ENCODE measurements around the gene HACE1.
A peak's percentile ranks its signal among the peaks of the same experiment; 100 is the strongest.

The HACE1 gene

GRCh38 chr6:104728448-104728847, 131.3 kb downstream of the HACE1 start:
- no peak for DNase-seq

DNA sequence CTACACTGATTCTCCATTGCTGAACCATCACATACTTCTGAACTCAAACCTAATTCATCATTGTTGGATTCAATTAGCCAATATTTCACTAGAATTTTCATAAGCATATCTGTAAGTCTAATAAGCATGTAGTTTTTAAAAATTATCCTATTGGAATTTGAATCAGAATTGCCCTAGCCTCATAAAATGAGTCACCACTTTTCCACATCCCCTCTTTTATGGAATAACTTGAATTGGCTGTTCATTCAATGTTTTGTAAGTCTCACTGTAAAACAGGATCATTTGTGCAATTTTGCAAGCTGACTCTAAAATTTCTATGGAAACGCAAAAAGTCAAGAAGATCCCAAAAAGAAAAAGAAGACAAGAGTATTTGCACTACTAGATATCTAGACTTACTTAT, 141.0 kb downstream of the HACE1 start:
- DNase-seq = no peak

DNA sequence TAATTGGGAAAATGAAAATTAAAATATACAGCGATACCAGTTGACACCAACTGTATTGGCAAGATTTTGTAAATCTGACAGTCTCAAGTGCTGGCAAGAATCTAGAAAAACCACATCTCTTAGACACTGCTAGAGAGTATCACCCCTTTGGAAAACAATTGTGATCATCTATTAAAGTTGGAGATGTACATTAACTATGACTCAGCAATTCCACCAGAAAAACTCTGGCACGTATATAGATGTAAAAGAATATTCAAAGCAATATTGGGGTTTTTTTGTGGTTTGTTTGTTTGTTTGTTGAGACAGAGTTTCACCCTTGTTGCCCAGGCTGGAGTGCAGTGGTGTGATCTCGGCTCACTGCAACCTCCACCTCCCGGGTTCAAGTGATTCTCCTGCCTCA, 142.9 kb downstream of the HACE1 start:
- DNase-seq = no peak

DNA sequence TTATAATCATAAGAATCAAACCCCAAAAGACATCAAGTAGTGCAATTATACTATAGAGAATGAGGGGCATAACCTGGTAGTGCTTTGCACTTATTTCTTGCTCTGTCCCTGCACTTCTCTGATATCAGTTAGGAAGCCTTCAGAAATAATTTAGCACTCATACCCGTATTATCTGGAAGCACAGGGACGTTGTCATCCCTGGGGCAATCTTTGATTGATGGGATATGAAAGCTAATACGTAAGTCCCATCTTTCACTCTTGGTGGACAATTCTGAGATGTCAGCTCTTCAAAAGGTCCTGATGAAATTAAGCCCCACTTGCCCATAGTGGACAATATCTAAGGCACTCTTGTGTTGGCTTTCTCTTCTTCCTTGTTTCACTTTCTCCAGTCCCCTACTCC, 144.9 kb downstream of the HACE1 start:
- DNase-seq = no peak

DNA sequence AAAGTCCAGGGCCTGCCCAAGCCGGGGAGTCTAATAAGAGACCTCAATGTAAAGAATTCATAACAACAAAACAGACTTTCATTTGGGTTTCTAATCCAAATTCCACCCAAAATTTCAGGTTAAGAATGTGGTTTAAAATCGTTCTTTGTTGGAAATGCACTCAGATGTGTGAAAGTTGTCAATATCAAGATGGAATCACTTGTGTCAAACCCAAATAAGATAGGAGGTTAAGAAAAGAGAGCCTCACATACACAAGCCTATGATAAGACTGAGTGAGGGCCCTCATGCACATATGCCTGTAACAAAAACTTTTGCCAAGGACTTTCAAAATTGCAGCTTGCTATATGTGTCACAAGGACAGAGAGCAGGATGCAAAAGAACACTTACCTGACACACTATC, 145.7 kb downstream of the HACE1 start:
- DNase-seq = no peak

DNA sequence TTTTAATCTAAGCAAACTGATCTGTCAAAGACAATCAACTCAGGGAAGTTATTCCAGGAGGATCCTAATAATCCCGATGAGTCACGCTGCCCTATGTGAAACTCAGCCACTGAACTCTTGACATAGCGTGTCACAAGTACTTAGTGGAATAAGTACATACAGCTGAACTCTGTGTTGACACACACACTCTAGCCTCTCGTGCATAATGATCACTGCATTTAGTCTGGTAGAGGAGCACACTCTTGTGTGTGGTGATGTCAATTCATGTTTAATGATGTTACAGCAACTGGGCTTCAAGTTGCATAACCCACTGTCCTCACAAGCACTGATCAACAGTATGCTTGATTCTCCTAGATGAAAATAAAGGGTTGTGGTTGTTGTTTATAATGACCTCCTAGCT, 148.3 kb downstream of the HACE1 start:
- DNase-seq = no peak

GRCh38 chr6:104710543-104711335, 149.0 kb downstream of the HACE1 start:
- DNase-seq = no peak

DNA sequence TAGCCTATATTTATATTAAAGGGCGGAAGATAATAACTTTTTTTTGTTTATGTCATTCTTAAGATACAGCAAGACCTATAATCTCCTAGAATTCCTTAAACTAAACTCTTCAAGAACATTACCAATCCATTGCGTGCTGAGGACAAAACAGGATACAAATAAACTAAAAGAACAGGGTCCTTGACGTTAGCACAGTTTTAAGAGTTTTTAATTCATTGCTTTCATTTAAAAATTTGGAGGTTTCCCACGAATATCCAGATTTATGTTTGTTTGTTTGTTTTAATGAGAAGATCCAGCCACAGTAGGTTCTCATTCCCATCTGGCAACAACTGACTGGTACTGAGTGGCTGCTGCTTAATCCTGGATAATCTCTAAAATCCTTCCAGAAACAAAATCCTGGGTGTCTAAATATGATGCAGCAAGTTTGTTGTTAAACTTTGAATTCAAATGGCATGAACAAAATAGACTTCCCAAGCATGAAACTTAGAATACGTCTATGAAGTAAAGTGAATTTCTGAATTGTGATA, 153.7 kb downstream of the HACE1 start:
- no peak for DNase-seq

GRCh38 chr6:104705095-104705707, 154.5 kb downstream of the HACE1 start:
- DNase-seq = peak; percentile 63

GRCh38 chr6:104704191-104704590, 155.5 kb downstream of the HACE1 start:
- no peak for DNase-seq

- DNase-seq = no peak
Measured at GRCh38 chr6:104702126-104702841, 157.4 kb downstream of the HACE1 start.

GRCh38 chr6:104700371-104701185, 159.1 kb downstream of the HACE1 start:
- DNase-seq = no peak

DNA sequence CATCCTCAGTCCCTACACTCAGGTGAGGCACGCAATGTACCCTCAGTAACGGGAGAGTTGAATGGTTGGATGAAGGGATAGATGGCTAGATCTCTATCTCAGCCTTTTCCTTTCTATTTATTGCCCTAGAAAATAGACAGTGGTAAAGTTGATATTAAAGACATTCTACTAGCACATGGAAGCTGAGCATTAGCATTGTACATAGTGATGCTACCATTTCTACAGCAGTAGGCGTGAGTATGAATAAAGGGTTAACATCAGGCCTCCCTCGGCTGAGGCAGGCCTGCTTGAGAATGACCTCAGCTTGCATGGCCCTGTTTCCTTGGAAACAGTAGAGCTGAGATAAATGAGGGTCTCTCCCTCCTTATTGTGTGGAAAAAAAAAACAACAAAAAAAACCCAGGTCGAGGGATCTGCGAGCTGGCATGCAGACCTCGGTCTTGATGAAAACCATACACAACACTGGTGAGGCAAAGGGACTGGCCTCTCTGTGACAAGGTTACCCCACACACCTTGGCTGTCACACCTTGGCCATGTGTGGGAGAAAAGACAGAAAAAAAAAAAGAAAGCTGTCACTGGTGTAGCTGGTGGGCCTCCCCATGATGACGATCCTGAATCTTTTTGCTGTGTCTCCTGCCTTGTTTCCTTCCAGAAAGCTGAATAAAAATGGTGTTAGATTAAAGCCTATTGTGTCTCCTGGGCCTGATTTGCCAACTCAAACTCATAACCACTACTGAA, 160.0 kb downstream of the HACE1 start:
- DNase-seq = no peak

- DNase-seq = no peak
Measured at GRCh38 chr6:104698979-104699378, 160.7 kb downstream of the HACE1 start.

DNA sequence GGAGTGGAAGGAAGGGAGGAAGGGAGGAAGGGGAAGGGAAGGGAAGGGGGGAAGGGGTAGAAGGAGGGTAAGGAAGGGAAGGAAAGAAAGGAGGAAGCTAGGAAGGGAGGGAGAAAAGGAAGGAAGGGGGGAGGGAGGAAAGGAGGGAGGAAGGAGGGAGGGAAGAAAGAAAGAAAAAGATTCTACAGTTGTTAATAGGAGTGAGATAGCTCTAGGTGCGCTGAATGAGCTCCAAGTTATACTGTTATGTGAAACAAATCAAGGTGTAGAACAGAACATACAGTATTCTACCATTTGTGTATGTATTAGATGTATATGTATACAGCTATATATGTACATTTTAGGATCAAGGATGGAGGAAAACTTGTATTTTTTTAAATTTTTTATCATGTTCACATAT, 167.7 kb downstream of the HACE1 start:
- no peak for DNase-seq

- no peak for DNase-seq
Measured at GRCh38 chr6:104689551-104690205, 170.0 kb downstream of the HACE1 start.

- peak; percentile 12 for DNase-seq
Measured at GRCh38 chr6:104688283-104688969, 171.3 kb downstream of the HACE1 start.

GRCh38 chr6:104686550-104687175, 173.1 kb downstream of the HACE1 start:
- no peak for DNase-seq

- no peak for DNase-seq
Measured at GRCh38 chr6:104685871-104686549, 173.7 kb downstream of the HACE1 start.

GRCh38 chr6:104684911-104685415, 174.8 kb downstream of the HACE1 start:
- no peak for DNase-seq
